ENCODE measurements around the gene STYXL1.
"Not testable (repeated sequence)": the region's sequence is repeated elsewhere in the genome, so short reads cannot be mapped to it uniquely, and the experiment has no call there.

STYXL1 gene, protein sequence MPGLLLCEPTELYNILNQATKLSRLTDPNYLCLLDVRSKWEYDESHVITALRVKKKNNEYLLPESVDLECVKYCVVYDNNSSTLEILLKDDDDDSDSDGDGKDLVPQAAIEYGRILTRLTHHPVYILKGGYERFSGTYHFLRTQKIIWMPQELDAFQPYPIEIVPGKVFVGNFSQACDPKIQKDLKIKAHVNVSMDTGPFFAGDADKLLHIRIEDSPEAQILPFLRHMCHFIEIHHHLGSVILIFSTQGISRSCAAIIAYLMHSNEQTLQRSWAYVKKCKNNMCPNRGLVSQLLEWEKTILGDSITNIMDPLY

DNA sequence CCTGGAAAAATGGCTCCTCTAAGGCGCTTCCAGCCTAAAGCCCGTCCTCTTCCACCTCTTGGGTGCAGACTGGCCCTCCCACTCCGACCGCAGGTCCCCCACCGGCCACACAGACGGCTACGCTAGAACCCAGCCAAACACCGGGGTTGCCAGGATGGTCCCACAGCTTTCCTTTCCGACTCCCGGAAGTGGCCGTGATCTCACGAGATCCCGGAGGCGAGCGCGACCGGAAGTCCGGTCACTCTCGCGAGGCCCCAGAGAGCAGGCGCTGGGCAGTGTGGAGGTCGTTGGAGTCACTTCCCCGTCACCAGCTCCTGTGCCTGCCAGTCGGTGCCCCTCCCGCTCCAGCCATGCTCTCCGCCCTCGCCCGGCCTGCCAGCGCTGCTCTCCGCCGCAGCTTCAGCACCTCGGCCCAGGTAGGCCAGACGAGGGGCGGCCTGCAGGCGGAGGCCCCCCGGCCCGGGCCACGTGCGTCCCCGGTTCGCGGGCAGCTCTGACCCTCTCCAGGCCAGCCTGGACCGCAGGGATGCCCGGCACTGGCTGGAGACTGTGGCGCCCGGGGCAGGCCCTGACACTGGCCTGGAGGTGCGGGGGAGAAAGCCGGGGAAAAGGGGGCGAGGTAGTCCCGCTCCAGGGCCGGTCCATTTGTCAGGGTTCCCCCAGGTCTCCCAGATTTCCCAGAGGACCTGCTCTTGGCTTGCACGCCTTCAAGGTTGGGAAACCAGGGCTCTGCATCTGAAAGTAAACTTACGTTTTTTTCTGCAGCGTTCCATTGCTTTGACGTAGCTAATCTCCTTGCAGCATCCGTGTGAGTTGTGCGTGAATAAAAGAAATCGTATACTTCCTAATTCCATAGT is at the start of gene STYXL1, which contains the start of gene MDH2:
TSS of gene STYXL1 (minus strand) at position 190 of the 857 bp plus-strand sequence. CDS start 17,477 bp downstream, outside the sequence.
TSS of gene MDH2 (plus strand) at position 296 of the 857 bp plus-strand sequence. CDS start at position 351, 55 bp downstream.
- peak; percentile 57 to 69 for DNase-seq (ENCODE audit: low read depth in 2 of 2)

DNA sequence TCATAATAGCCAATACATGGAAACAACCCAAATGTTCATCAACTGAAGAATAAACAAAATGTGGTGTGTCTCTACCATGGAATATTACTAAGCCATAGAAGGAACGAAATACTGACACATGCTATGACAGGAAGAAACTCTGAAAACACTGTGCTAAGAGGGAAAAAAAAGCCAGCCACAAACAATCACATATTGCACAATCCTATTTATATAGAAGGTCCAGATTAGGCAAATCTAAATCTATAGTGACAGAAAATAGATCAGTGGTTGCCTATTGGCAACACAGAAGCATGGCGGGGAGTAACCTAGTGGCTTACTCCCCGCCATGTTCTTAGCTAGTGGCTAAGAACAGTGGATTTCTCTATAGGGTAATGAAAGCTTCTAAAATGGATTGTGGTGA is 48.1 kb upstream of the STYXL1 start:
- no peak for DNase-seq (ENCODE audit: low read depth in 2 of 2)

DNA sequence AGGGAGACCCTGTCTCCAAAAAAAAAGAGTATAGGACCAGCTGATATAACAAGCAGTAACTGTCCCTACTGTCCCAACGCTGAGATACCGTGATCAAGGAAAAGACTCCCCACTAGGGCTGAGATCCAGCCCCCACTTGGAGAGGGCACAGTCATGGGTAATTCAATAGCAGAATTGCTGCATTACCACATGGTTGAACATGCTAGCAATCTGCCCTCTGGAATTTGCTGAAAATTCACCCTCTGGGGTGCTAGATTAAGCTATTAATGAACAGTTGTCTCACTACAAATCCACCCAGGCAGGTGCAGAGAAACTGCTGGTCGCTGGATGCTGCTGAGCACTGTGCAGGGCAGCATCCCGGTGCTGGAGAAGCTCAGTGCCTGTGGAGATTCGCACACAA is 46.5 kb upstream of the STYXL1 start:
- not testable (repeated sequence) for DNase-seq (ENCODE audit: low read depth in 2 of 2)

DNA sequence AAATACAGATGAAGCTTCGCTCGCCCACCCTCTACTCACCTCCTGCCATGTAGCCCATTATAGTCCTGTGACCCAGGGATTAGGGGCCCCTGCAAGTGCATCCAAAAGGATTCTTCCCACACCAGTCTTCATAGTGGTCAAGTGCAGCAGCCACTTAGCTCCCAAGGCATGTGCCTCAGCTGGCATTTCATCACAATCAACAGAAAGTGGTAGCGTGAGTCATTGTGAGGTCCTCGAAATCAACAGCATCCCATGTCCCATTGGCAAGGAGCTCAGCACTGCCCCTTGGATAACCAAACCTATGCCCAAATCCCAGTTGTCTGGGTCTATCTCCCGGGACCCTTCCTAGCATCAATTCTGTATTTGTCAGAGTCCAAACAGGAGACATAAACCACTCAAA is 45.7 kb upstream of the STYXL1 start:
- DNase-seq (ENCODE audit: low read depth in 2 of 2), result not testable (repeated sequence)

DNA sequence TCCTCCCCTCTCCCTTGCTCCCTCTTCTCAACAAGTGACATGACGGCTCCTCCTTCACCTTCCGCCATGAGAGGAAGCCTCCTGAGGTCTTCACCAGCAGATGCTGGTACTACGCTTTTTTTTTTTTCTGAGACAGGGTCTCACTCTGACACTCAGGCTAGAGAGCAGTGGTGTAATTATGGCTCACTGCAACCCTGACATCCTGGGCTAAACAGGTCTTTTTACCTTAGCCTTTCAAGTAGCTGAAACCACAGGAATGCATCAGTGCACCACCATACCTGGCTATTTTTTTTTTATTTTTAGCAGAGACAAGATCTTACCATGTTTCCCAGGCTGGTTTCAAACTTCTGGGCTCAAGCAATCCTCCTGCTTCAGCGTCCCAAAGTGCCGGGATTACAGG is 43.7 kb upstream of the STYXL1 start:
- no peak for DNase-seq (ENCODE audit: low read depth in 2 of 2)

DNA sequence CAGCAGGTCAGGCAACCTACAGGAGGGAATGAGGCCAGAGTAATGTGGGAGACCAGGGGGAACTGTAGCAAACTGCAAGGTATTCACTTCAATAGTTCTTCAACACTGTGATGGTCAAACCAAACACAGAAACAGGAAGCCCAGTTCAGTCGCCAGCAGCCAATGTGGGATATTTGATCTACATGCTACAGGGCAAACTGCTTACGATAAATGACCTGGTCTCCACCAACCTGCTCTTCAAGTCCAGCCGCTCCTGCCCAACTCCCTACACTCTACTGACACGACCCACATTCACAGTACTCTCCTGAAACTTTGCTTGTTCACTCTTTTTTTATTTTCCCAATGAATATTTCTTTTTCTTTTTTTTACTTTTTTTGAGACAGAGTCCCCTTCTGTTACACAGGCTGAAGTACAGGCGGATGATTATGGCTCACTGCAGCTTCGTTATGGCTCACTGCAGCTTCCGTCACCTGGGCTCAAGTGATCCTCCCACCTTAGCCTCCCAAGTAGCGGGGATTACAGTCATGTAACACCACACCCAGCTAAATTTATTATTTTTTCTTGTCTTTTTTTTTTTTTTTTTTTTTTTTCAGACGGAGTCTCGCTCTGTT is 42.2 kb upstream of the STYXL1 start:
- DNase-seq (ENCODE audit: low read depth in 2 of 2), result no peak

DNA sequence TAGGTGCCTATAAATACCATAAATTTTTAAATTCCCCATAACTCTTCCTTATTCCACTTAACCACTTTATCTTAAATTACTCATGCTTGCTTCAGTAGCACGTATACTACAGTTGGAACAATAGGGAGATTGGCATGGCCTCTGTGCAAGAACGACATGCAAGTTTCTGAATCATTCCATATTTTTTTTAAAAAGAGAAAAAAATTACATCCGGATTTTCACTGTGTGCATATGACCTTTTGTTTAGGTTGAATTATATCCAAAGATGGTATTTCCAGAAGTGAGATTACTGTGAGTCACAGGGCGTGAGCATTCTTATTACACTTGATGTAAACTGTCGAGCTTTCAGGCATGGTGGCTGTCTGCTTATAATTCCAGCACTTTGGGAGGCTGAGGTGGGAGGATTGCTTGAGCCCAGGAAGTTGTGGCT is 39.6 kb upstream of the STYXL1 start:
- DNase-seq (ENCODE audit: low read depth in 2 of 2), result not testable (repeated sequence)

DNA sequence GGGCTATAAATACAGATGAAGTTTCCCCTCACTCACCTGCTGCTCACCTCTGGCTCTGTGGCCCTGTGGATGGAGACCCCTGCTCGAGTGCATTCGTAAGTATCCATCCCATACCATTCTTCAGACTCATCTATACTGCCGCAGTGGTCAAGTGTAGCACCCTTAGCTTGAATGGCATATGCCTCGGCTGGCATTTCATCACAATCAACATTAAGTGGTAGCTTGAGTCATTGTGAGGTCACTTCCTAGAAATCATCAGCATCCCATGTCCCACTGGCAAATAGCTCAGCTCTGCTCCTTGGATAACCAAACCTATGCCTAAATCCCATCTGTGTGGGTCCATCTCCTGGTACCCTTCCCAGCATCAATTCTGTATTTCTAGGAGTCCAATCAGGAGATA is 38.3 kb upstream of the STYXL1 start:
- DNase-seq (ENCODE audit: low read depth in 2 of 2), result no peak

DNA sequence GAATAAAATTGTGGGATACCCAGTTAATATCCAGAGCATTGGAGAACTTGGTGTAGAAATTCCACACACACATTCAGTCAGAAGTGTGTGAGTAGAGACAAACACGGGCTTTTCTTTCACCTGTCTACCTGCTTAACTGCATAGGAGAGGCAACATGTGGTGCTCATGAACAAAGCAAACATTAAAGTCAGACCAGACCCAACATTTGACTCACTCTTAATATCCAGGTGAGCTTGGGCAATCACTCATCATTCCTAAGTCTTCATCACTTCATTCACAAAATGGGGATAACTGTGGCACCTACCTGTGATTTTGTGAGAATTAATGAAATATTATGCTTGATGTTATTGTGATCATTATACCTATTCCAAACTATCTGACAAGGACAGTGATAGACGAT is 36.3 kb upstream of the STYXL1 start:
- not testable (repeated sequence) for DNase-seq (ENCODE audit: low read depth in 2 of 2)

DNA sequence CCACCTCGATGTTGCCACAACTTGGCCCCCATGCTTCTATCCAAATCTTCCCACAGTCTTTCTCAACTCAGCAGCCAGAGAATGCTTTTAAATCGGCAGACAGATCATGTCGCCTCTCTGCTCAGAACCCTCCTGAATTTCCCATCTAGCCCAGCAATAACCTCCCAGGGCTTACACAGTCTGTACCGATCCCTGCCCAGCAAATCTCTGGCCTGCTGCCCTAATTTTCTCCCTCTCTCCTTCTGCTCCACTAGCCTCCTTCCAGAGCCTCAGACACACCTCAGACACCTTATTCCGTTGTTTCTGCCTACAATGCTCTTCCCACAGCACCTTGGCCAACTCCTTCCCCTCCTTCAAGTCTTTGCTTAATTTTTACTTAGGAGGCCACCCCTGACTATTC is 32.4 kb upstream of the STYXL1 start:
- DNase-seq (ENCODE audit: low read depth in 2 of 2), result no peak

DNA sequence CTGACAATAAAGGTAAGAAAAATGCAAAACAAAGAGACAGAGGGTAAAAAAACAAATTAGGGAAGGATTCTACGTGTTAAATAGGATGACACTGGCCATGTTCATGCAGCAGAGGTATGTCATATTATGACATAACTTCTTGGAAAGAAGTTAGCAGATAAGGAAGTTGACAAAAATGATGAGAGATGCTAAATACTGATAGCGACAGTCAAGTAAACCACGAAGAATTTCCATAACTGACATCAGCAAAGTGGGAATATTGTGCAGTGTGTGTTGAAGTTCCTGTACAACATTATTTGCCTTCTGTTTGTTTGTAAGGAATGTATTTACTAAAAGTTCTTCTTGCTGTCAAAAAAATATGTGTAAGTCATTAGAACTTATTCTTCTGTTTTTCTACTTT is 29.6 kb upstream of the STYXL1 start:
- DNase-seq (ENCODE audit: low read depth in 2 of 2), result no peak

DNA sequence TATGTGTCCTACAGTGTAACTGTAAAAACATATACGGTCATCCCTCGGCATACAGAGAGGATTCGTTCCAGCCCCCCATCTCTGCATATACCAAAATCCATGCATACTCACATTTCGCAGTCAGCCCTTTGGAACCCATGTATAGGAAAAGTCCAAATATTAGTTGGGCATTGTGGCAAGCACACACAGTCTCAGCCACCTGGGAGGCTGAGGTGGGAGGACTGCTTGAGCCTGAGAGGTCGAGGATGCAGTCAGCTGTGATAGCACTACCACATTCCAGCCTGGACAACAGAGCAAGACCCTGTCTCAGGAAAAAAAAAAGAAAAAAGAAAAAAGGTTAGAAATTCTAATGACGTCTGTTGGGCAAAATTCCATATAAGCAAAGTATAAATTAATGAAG is 29.2 kb upstream of the STYXL1 start:
- no peak for DNase-seq (ENCODE audit: low read depth in 2 of 2)

DNA sequence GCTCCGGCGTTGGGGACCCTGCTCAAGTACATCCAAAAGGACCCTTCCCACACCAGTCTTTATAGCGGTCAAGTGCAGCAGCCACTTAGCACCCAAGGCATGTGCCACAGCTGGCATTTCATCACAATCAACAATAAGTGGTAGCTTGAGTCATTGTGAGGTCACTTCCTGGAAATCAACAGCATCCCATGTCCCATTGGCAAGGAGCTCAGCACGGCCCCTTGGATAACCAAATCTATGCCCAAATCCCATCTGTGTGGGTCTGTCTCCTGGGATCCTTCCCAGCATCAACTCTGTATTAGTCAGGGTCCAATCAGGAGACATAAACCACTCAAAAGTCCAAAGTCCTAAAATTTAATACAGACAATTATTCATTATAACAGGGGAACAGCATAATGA is 27.2 kb upstream of the STYXL1 start:
- no peak for DNase-seq (ENCODE audit: low read depth in 2 of 2)

DNA sequence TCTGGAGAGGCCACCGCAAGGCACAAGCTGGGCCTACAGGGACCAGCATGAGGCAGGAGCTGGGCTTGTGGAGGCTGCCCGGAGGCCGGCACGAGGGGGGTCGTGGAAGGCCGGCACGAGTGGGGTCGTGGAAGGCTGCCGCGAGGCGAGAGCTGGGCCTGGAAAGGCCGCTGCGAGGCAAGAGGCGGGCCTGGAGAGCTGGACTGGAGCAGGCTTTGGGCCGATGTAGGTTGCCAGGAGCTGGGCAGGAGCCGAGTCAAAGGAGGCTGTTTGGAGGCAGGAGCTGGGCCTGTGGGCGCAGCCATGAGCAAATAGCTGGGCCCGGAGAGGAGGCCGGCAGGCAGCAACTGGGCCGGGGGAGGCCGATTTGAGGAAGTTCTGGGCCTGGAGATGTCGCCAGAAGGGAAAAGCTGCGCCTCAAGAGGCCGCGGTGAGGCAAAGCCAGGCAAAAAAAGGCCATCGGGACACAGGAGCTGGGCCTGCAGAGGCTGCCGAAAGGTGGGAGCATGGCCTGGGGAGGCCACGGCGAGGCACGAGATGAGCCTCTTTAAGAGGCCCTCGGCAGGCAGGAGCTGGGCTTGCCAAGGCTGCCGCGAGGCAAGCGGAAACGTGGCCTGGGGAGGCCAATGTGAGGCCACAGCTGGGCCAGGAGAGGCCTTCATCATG is 26.6 kb upstream of the STYXL1 start:
- DNase-seq (ENCODE audit: low read depth in 2 of 2), result no peak

DNA sequence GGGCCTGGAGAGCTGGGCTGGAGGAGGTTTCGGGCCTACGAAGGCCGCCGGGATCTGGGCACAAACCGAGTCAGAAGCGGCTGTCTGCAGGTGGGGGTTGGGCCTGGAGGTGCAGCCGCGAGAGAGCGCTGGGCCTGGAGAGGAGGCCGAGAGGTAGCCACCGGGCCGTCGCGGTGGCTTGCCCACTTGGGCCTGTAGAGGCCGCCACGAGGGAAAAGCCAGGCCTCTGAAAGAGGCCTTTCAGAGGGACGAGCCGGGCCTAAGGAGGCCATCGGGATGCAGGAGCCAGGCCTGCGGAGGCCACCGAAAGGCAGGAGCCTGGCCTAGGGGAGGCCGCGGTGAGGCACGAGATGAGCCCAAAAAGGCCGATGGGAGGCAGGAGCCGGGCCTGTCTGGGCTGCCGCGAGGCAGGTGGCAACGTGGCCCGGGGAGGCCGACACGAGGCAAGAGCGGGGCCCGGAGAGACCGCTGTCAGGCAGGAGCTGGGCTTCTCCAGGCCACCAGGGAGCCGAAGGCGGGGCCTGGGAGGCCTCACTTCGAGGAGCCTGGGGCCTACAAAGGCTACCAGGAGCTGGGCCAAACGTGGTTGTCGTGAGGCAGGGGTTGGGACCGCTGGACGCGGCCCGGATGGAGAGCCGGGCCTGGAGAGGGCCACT is 25.7 kb upstream of the STYXL1 start:
- no peak for DNase-seq (ENCODE audit: low read depth in 2 of 2)

DNA sequence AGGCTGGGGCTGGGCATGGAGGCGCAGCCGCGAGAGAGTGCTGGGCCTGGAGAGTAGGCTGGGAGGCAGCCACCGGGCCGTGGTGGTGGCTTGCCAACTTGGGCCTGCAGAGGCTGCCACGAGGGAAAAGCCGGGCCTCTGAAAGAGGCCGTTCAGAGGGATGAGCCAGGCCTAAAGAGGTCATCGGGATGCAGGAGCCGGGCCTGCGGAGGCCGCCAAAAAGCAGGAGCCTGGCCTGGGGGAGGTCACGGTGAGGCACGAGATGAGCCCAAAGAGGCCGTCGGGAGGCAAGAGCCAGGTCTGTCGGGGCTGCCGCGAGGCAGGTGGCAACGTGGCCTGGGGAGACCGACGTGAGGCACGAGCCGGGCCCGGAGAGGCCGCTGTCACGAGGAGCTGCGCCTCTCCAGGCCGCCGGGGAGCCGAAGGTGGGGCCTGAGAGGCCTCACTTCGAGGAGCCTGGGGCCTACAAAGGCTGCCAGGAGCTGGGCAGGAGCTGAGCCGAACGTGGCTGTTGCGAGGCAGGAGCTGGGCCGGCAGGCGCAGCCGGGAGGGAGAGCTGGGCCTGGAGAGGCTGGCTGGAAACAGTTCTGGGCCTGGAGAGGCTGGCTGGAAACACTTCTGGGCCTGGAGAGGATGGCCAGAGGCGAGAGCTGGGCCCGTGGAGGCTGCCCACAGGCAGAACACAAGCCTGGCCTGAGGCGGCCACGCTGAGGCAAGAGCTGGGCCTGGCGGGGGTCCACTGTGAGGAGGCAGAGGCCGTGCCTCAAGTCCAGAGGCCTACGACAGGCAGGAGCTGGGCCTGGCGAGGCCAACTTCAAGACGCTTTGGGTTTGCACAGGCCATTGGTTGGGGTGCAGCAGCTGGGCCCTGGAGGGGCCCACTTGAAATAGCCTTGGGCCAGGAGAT is 24.7 kb upstream of the STYXL1 start:
- no peak for DNase-seq (ENCODE audit: low read depth in 2 of 2)

DNA sequence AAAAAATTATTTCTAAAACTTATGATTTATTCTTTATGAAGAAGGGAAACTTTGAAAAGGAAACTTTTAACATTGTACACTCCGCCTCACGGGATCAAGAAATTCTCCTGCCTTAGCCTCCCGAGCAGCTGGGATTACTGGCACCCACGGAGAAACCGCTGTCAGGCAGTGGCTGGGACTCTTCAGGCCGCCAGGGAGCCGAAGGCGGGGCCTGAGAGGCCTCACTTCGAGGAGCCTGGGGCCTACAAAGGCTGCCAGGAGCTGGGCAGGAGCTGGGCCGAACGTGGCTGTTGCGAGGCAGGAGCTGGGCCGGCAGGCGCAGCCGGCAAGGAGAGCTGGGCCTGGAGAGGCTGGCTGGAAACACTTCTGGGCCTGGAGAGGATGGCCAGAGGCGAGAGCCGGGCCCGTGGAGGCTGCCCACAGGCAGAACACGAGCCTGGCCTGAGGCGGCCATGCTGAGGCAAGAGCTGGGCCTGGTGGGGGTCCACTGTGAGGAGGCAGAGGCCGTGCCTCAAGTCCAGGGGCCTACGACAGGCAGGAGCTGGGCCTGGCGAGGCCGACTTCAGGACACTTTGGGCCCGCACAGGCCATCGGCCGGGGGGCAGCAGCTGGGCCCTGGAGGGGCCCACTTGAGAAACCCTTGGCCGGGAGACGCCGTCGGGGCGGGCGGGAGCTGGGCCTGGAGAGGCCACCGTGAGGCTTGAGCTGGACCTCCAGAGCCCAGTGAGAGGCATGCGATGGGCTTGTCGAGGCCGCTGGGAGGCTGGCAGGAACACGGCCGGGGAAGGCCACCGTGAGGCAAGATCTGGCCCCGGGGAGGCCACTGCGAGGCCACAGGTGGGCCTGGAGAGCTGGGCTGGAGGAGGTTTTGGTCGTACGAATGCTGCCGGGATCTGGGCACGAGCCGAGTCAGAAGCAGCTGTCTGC is 23.8 kb upstream of the STYXL1 start:
- no peak for DNase-seq (ENCODE audit: low read depth in 2 of 2)

DNA sequence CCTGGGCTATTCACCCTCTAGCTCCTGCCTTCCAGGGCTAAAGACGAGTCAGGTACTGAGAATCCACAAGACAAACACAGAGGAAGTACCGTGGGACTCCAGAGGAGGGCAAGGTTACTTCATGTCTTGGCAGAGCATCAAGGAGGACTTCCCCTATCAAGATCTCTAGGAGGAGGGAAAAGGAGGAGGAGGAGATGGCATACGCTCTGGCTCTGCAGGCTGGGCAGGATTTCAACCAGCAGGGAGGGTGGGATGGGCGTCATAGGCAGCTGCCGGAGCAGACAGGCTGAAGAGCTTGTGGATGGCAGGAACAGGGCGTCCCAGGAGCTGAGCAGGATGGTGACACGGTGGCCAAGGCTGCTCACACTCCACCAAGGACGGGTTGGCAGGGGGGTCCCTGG is 21.4 kb upstream of the STYXL1 start:
- DNase-seq (ENCODE audit: low read depth in 2 of 2), result no peak

All from stimulated activated CD4-positive, alpha-beta T cell treated with anti-CD3 and anti-CD28 coated beads, Interleukin-1b, Interleukin-23, amount 100 ng/mL, for 1 hour (primary cell).